Measurements from ENCODE around the gene ZNF423.

The ZNF423 gene

DNA sequence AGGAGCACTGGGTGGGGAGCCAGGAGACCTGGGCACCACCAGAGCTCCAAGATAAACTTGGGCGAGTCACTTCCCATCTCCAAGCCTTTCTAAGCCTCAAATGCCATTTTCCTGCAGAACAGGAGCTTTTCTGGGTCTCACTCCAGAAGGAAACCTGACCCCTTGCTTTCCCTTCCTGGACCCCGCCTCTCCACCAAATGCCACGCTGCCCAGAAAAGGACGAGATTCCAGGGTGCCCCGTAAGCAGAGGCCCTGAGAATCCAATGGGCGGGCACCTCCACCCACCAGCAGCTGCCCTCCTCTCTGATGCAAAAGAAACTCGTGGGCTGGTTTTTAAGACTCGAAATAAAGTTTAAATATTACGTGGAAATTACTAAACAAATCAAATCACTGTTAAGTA, 31.3 kb downstream of the ZNF423 start:
- DNase-seq (ENCODE audit: low spot score) = no peak

GRCh38 chr16:49822649-49823370, 33.1 kb downstream of the ZNF423 start:
- DNase-seq (ENCODE audit: low spot score) = no peak

DNA sequence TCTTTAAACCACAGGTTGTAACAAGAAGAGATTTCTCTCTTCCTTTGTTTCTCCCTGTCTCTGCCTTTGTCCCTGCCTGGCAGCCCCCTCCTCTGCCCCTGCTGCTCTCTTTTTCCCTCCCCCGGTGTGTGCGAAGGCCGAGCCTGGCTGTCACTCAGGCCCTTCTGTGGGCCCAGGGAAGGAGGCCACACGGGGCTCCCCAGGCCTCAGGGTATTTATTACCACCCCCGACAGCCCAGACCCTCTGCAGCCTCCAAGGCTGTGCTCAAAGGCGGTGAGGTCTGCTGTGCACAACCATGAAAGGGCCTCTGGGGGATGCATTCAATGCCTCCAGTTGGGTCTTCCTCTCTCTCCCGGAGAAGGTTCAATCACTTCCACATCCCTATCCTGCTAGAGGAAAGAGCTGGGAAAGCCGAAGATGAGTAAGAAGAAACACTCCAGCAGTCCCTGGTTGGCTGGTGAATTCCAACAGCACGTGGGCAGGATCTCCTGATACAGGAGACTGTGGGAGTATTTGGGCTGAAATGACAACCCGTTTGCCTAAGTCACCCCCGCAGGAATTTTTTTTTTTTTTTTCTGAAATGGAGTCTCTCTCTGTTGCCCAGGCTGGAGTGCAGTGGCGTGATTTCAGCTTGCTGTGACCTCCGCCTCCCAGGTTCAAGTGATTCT, 34.2 kb downstream of the ZNF423 start:
- no peak for DNase-seq (ENCODE audit: low spot score)

DNA sequence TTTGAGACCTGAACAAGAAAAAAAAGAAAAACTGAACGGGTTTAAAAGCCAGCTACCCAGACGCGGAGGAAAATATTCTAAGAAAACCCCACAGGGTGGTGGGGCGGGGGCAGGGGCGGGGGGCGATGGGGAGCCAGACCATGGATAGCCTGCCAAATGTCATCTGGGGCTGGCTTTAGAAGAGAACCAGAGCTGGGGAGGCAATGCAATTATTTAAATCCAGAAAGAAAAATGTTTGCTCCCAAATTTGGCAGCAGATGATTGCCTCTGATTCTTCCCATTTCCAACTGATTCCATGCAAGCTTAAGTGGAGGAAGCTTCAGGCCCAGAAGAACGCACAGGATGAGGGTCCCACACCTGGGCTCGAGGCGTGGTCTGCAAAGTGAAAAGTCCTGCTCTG, 34.8 kb downstream of the ZNF423 start:
- no peak for DNase-seq (ENCODE audit: low spot score)

DNA sequence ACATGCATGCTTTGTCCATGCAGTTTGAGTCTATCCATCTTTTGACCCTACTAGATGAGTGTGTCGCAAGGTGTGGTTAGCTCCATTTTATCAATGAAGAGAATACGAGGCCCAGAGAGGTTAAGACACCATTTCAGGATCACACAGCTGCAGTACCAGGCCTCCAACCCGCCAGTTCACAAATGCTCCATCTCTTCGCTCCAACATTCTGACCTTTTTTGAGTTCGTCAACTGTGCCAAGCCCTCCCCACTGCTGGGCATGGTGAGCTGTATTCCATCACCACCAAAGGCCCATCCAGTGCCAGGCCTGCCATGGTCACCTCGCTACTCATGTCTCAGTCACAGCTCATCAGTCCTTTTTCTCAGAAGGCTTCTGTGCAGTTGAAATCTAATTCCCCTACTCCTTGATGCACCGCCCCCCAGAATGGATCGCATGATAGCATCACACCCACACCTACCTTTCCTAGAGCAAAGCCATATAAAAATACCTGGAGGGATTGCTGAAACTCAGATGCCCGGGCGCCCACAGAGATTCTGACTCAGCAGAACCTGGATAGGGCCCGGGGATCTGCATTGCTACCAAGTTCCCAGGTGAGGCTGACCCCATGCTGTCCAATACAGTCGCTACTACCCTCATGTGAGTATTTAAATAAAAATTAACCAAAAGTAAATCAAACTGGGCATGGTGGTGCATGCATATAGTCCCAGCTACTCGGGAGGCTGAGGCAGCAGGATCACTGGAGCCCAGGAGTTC, 38.0 kb downstream of the ZNF423 start:
- no peak for DNase-seq (ENCODE audit: low spot score)

- no peak for DNase-seq (ENCODE audit: low spot score)
Measured at GRCh38 chr16:49816875-49817274, 39.0 kb downstream of the ZNF423 start.

- DNase-seq (ENCODE audit: low spot score) = no peak
Measured at GRCh38 chr16:49811644-49812334, 44.1 kb downstream of the ZNF423 start.

- no peak for DNase-seq (ENCODE audit: low spot score)
Measured at GRCh38 chr16:49810831-49811230, 45.1 kb downstream of the ZNF423 start.

DNA sequence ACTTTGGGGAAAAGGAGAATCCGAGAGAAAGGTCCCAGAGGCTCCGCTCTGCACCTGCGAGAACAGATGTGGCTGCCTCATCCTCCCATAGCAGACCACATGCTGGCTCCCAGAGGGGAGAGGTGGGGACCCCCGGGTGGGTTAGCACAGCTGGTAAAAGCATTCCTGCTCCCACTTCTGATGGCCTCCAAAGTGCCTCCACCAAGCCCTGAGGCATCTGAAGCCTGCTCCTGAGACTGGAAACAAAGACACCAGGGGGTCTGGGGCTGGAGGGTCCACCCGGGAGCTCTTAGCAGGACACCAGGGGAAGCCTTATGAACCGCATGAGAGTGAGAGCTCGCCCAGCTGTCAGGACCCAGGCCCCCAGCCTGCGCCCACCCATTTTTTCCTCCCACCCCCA, 46.4 kb downstream of the ZNF423 start:
- DNase-seq (ENCODE audit: low spot score) = no peak

DNA sequence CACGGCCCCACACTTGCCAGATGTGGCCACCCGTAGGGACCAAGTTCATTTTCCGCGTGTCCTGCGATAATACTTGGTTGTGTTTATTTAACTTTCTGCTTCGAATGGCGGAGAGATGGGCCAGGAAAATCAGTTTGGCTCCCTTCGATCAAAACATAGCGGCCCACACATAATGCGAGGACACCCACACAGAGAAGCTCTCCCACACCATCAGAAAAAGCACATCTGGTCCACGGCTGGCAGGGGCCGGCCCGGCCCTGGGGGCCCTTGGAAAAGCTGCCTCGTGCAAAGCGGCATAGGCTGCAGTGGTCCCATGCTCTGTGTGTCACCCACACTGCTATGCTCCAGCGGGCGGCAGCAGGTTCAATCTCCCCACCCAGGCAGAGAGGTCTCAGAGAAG, 46.9 kb downstream of the ZNF423 start:
- DNase-seq (ENCODE audit: low spot score) = no peak

DNA sequence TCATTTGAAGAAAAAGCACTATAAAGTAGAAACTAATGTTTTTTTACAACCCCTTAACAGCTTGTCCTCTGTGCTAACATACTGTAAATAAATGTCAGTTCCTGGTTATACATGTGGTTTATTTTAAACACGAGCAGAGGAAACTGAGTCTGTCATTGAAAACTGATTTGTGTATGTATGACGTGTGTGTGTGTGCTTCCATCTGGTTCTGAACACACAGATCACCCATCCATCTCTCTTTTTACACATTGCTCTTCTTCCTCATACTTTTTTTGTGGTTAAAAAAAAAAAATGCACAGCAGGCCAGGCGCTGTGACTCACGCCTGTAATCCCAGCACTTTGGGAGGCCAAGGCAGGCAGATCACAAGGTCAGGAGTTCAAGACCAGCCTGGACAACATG, 49.5 kb downstream of the ZNF423 start:
- no peak for DNase-seq (ENCODE audit: low spot score)

- no peak for DNase-seq (ENCODE audit: low spot score)
Measured at GRCh38 chr16:49801290-49801689, 54.6 kb downstream of the ZNF423 start.

DNA sequence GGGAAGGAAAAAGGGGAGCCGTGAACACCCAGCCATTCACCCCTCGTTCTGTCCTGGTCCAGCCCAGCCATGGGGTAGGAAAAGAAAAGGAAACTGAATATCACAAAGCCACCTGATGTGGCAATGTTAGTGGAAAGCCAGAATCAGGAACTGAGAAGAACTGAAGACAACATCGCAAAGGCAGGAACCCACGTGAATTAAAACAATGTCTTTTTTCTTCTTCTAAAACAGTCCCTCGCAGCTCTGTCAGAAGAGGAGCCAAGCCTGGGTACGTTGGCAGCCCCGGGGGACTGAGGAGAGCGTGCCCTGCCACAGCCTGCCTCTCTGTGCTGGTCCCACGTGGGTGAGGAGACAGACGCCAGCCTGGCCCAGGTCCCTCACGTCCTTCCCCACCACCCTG, 55.0 kb downstream of the ZNF423 start:
- DNase-seq (ENCODE audit: low spot score) = no peak

DNA sequence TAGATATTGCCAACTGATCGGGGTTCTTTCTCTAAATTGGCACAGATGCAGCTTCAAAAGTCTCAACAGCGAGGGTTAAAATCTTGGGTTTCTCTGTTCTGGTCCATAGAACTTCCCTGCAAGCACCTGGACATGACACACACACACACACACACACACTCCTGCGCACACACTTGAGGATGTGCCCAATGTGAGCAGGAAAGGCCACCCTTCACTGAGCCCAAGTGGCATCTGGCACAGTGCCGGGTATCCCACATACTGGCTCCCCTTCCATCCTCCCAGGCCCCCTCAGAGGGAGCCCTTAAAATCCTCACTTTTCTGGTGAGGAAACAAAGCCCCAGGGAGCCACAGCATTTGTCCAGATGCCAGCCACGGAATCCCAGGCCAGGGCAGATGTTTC, 55.5 kb downstream of the ZNF423 start:
- no peak for DNase-seq (ENCODE audit: low spot score)

- DNase-seq (ENCODE audit: low spot score) = no peak
Measured at GRCh38 chr16:49799172-49799571, 56.7 kb downstream of the ZNF423 start.

- no peak for DNase-seq (ENCODE audit: low spot score)
Measured at GRCh38 chr16:49795513-49795912, 60.4 kb downstream of the ZNF423 start.

DNA sequence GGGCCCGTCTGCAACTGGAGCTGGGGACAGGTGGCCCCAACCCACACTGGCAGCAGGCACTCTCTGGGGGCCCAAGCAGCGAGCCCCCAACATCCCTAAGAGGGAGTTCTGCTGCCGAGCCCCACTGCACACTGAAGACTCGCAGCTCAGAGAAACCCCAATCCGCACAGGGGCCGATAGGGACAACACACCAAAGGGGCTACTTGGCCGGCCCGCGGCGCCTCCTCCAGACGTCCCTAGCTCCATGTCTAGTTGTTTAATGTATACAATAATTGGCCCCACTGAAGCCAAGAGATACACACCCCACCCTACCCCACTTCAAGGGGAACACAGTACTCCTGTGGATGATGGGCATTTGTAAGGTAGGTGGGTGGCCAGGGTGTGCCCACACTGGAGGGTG, 62.7 kb downstream of the ZNF423 start:
- no peak for DNase-seq (ENCODE audit: low spot score)

GRCh38 chr16:49789616-49790015, 66.3 kb downstream of the ZNF423 start:
- DNase-seq (ENCODE audit: low spot score) = no peak

DNA sequence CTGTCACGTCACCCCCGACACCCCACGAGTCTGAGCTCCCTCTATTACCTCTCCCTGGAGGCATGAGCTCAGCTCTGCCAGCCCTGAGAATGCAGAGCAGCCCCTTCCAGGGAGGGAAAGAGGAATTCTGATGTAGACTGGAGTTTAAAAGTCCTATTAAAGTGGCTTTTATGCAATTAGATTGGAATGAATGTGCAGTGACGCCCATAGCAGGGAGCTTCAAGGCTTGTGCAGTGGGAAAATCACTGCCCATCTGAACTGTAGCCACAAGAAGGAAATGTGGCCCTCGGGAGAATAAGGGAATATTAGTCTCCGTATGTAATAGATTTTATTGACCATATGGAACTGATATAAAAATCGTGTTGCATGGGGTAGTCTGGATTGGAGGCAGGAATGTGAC, 66.9 kb downstream of the ZNF423 start:
- DNase-seq (ENCODE audit: low spot score) = no peak

DNA sequence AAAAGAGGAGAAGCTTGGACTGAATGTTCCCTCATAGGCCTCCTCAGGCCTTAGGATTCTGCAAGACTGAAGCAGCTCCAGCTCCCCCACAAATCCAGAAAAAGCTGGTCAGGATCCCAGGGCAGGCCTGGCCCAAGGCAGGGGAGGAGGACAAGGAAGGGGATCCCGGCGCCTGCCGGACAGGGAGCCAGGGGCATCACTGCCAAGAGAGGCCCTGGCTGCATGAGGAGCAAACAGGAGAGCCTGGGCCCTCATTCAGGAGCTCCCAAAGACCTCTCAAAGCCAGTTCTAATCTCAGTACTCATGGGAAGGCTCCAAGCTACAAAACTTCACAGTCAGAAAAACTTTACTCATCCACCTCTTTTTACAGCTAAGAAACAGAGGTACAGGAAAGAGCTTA, 67.3 kb downstream of the ZNF423 start:
- no peak for DNase-seq (ENCODE audit: low spot score)

- no peak for DNase-seq (ENCODE audit: low spot score)
Measured at GRCh38 chr16:49786926-49787557, 68.9 kb downstream of the ZNF423 start.

GRCh38 chr16:49785970-49786369, 69.9 kb downstream of the ZNF423 start:
- DNase-seq (ENCODE audit: low spot score) = no peak

All from activated CD4-positive, alpha-beta T cell treated with anti-CD3 and anti-CD28 coated beads, Interleukin-2, Interleukin-4, amounts not matched to agents 100 ng/mL and 50 ng/mL, durations not matched to agents 16 hours and 8 hours (primary cell).